ENCODE measurements around the gene FITM1.

FITM1 gene

GRCh38 chr14:24150567-24150966 is 20.1 kb downstream of the FITM1 start:
- CTCF ChIA-PET, result interaction anchor here (3.9 kb wide), 1 partner anchor 10 kb away, joined by 24 read pairs; the partner anchor contains the start of gene IRF9
- POLR2A ChIA-PET, result interaction anchor here (1.2 to 2.9 kb wide), 5 partner anchors 9 to 56 kb away, joined by 3 to 13 read pairs (median 6); partner anchors contain the start of genes EMC9, IRF9, PCK2 and PSME1
- TF ChIP-seq PKNOX1 (IDR thresholded peaks at IDR 0.05) (no peak), HDGF (IDR thresholded peaks at IDR 0.05; ENCODE audit: borderline replicate concordance) (no peak), FOXK2 (IDR thresholded peaks at IDR 0.05) (no peak), TARDBP (IDR thresholded peaks at IDR 0.05) (no peak), LEF1 (IDR thresholded peaks at IDR 0.05; ENCODE audit: borderline replicate concordance) (no peak), SUZ12 (IDR thresholded peaks at IDR 0.05) (no peak), BHLHE40 (IDR thresholded peaks at IDR 0.05; ENCODE audit: borderline replicate concordance) (no peak), ZNF384 (IDR thresholded peaks at IDR 0.05) (no peak), L3MBTL2 (conservative IDR thresholded peaks at IDR 0.05) (no peak)
- DNase-seq (ENCODE audit: extremely low spot score), result no peak

- TF ChIP-seq SP1 (IDR thresholded peaks at IDR 0.05), result no peak
- TF ChIP-seq LEF1 (IDR thresholded peaks at IDR 0.05; ENCODE audit: borderline replicate concordance), result no peak
- no peak for TF ChIP-seq CTBP1 (IDR thresholded peaks at IDR 0.05; ENCODE audit: borderline replicate concordance)
- TF ChIP-seq FOXK2 (IDR thresholded peaks at IDR 0.05), result no peak
- no peak for TF ChIP-seq ARNT (IDR thresholded peaks at IDR 0.05)
- TF ChIP-seq FOXM1 (IDR thresholded peaks at IDR 0.05; ENCODE audit: borderline replicate concordance), result no peak
- TF ChIP-seq NFRKB (IDR thresholded peaks at IDR 0.05), result no peak
- TF ChIP-seq PKNOX1 (IDR thresholded peaks at IDR 0.05), result no peak
- TF ChIP-seq L3MBTL2 (conservative IDR thresholded peaks at IDR 0.05), result no peak
- no peak for TF ChIP-seq ZNF384 (IDR thresholded peaks at IDR 0.05)
- TF ChIP-seq HDGF (IDR thresholded peaks at IDR 0.05; ENCODE audit: borderline replicate concordance), result no peak
- no peak for TF ChIP-seq ELF4 (IDR thresholded peaks at IDR 0.05)
- TF ChIP-seq FOXA1 (IDR thresholded peaks at IDR 0.05), result no peak
- TF ChIP-seq BHLHE40 (IDR thresholded peaks at IDR 0.05; ENCODE audit: borderline replicate concordance), result no peak
- TF ChIP-seq SUZ12 (IDR thresholded peaks at IDR 0.05), result no peak
- TF ChIP-seq TARDBP (IDR thresholded peaks at IDR 0.05), result no peak
- POLR2A ChIA-PET, result interaction anchor here (1.2 to 2.9 kb wide), 4 partner anchors 10 to 57 kb away, joined by 3 to 13 read pairs (median 7); partner anchors contain the start of genes EMC9, IRF9, PCK2 and PSME1
- CTCF ChIA-PET, result interaction anchor here (3.9 kb wide), 1 partner anchor 10 kb away, joined by 24 read pairs; the partner anchor contains the start of gene IRF9
- DNase-seq (ENCODE audit: extremely low spot score), result no peak
These were observed 20.5 kb downstream of the FITM1 start for GRCh38 chr14:24150993-24151392.

- no peak for TF ChIP-seq FOXA1 (IDR thresholded peaks at IDR 0.05)
- no peak for TF ChIP-seq L3MBTL2 (conservative IDR thresholded peaks at IDR 0.05)
- no peak for TF ChIP-seq FOXK2 (IDR thresholded peaks at IDR 0.05)
- TF ChIP-seq SP1 (IDR thresholded peaks at IDR 0.05), result no peak
- TF ChIP-seq ARNT (IDR thresholded peaks at IDR 0.05), result no peak
- TF ChIP-seq NFRKB (IDR thresholded peaks at IDR 0.05), result no peak
- TF ChIP-seq BHLHE40 (IDR thresholded peaks at IDR 0.05; ENCODE audit: borderline replicate concordance), result no peak
- no peak for TF ChIP-seq SUZ12 (IDR thresholded peaks at IDR 0.05)
- TF ChIP-seq CTBP1 (IDR thresholded peaks at IDR 0.05; ENCODE audit: borderline replicate concordance), result no peak
- TF ChIP-seq ELF4 (IDR thresholded peaks at IDR 0.05), result no peak
- no peak for TF ChIP-seq LEF1 (IDR thresholded peaks at IDR 0.05; ENCODE audit: borderline replicate concordance)
- ChIA-PET POLR2A (interaction anchor here (1.3 to 2.9 kb wide), 3 partner anchors 9 to 16 kb away, joined by 6 to 13 read pairs (median 8); partner anchors contain the start of genes EMC9, IRF9 and PSME1), CTCF (interaction anchor here (3.9 kb wide), 1 partner anchor 9 kb away, joined by 24 read pairs; the partner anchor contains the start of gene IRF9)
- DNase-seq (ENCODE audit: extremely low spot score), result no peak
These were observed 21.1 kb downstream of the FITM1 start for GRCh38 chr14:24151404-24152080.

- ChIA-PET POLR2A (interaction anchor here (0.8 to 2.0 kb wide), 4 partner anchors 8 to 40 kb away, joined by 4 to 9 read pairs (median 6); partner anchors contain the start of genes DCAF11, EMC9, NRL and PSME2), CTCF (interaction anchor here (1.0 kb wide), 1 partner anchor 97 kb away, joined by 3 read pairs; no protein-coding TSS in a partner anchor)
- no peak for DNase-seq (ENCODE audit: extremely low spot score)
- TF ChIP-seq FOXK2 (IDR thresholded peaks at IDR 0.05), result no peak
- no peak for TF ChIP-seq SP1 (IDR thresholded peaks at IDR 0.05)
- no peak for TF ChIP-seq ELF4 (IDR thresholded peaks at IDR 0.05)
- TF ChIP-seq HDGF (IDR thresholded peaks at IDR 0.05; ENCODE audit: borderline replicate concordance), result no peak
- TF ChIP-seq TARDBP (IDR thresholded peaks at IDR 0.05), result no peak
These were observed 24.6 kb downstream of the FITM1 start for GRCh38 chr14:24155100-24155499.

- TF ChIP-seq FOXM1 (IDR thresholded peaks at IDR 0.05; ENCODE audit: borderline replicate concordance) (no peak), HDGF (IDR thresholded peaks at IDR 0.05; ENCODE audit: borderline replicate concordance) (no peak), FOXK2 (IDR thresholded peaks at IDR 0.05) (no peak), NFRKB (IDR thresholded peaks at IDR 0.05) (no peak), LEF1 (IDR thresholded peaks at IDR 0.05; ENCODE audit: borderline replicate concordance) (no peak)
- POLR2A ChIA-PET, result interaction anchor here (0.8 to 1.7 kb wide), 2 partner anchors 10 to 15 kb away, joined by 3 to 7 read pairs; partner anchors contain the start of genes EMC9 and PSME2
- CTCF ChIA-PET, result no interaction called here
- no peak for DNase-seq (ENCODE audit: extremely low spot score)
These were observed 26.4 kb downstream of the FITM1 start for GRCh38 chr14:24156840-24157239.

- no peak for DNase-seq (ENCODE audit: extremely low spot score)
- TF ChIP-seq HDGF (IDR thresholded peaks at IDR 0.05; ENCODE audit: borderline replicate concordance), result no peak
- TF ChIP-seq TARDBP (IDR thresholded peaks at IDR 0.05), result no peak
- TF ChIP-seq FOXM1 (IDR thresholded peaks at IDR 0.05; ENCODE audit: borderline replicate concordance), result no peak
- TF ChIP-seq NFRKB (IDR thresholded peaks at IDR 0.05), result no peak
- no peak for TF ChIP-seq BHLHE40 (IDR thresholded peaks at IDR 0.05; ENCODE audit: borderline replicate concordance)
- TF ChIP-seq ARNT (IDR thresholded peaks at IDR 0.05), result no peak
- no peak for TF ChIP-seq ZNF384 (IDR thresholded peaks at IDR 0.05)
- TF ChIP-seq L3MBTL2 (conservative IDR thresholded peaks at IDR 0.05), result no peak
- POLR2A ChIA-PET, result interaction anchor here (0.8 to 1.7 kb wide), 2 partner anchors 11 to 16 kb away, joined by 3 to 7 read pairs; partner anchors contain the start of genes EMC9 and PSME2
- CTCF ChIA-PET, result no interaction called here
These were observed 26.9 kb downstream of the FITM1 start for GRCh38 chr14:24157331-24157730.
